GM12865 (cell line): Measurements from ENCODE around the gene EPHB2.

Experiments
- DNase-seq: peaks from one replicate; pipeline ENCODE4 v3.0.0; 2010; ENCODE audit warnings: low read depth
- H3K4me3 ChIP-seq: 2 replicates; pipeline ENCODE4 v1.5.1; 2011; ENCODE audit warnings: mild to moderate bottlenecking, low read depth, low read length, control low read depth
- TF ChIP-seq, protein P1 (sequence below): IDR thresholded peaks from 2 replicates; pipeline ENCODE4 v1.5.1; 2011; ENCODE audit warnings: low read length, control low read depth, low read depth, inconsistent platforms; ENCODE audit not compliant: insufficient read depth; ENCODE audit errors: missing control alignments

EPHB2 gene

GRCh38 chr1:22847249-22847648 lies 136.6 kb downstream of the EPHB2 start:
- TF ChIP-seq, protein P1, sequence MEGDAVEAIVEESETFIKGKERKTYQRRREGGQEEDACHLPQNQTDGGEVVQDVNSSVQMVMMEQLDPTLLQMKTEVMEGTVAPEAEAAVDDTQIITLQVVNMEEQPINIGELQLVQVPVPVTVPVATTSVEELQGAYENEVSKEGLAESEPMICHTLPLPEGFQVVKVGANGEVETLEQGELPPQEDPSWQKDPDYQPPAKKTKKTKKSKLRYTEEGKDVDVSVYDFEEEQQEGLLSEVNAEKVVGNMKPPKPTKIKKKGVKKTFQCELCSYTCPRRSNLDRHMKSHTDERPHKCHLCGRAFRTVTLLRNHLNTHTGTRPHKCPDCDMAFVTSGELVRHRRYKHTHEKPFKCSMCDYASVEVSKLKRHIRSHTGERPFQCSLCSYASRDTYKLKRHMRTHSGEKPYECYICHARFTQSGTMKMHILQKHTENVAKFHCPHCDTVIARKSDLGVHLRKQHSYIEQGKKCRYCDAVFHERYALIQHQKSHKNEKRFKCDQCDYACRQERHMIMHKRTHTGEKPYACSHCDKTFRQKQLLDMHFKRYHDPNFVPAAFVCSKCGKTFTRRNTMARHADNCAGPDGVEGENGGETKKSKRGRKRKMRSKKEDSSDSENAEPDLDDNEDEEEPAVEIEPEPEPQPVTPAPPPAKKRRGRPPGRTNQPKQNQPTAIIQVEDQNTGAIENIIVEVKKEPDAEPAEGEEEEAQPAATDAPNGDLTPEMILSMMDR, result no peak
- no peak overlapping the region for H3K4me3 ChIP-seq
- no peak for DNase-seq

DNA sequence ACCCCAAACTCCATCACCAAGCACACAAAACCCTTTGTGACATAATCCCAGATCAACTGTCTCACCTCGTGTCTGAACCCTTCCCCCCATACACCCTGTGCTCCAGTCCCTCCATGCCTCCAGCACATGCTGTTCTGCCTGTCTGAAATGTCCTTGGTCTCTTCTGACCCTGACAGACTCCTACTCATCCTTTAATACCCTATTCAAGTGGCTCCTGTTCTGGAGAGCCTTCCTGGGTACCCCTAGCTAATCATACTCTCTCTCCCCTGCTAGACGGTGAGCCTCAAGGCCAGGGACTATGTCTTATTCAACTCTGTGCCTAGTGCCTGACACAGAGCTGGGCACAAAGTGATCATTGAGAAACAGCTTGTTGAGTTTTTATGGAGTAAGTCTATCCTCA lies 137.1 kb downstream of the EPHB2 start:
- H3K4me3 ChIP-seq, result no peak overlapping the region
- TF ChIP-seq, protein P1, result no peak
- no peak for DNase-seq

DNA sequence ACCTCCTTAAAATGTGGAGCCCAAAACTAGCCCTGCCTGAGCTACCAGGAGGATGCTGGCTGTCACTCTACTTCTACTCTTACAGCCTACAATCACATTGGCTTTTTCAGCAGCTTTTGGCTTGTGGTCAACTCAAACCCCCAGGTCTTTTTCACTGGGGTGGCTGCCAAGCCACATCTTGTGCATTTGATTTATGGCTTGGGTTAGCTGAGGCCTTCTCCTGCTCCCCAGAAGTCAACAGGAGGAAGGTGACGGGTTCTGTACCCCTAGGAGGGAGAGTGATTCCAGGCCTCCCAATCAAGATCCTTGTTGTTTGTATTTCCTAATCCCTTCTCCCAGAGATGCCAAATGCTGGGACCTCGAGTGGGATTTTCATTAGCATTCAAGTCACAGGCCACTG lies 137.8 kb downstream of the EPHB2 start:
- DNase-seq, result peak; percentile 21
- H3K4me3 ChIP-seq, result no peak overlapping the region
- TF ChIP-seq, protein P1, result no peak

GRCh38 chr1:22849770-22850169 lies 139.1 kb downstream of the EPHB2 start:
- TF ChIP-seq, protein P1, result no peak
- DNase-seq, result no peak
- no peak overlapping the region for H3K4me3 ChIP-seq

DNA sequence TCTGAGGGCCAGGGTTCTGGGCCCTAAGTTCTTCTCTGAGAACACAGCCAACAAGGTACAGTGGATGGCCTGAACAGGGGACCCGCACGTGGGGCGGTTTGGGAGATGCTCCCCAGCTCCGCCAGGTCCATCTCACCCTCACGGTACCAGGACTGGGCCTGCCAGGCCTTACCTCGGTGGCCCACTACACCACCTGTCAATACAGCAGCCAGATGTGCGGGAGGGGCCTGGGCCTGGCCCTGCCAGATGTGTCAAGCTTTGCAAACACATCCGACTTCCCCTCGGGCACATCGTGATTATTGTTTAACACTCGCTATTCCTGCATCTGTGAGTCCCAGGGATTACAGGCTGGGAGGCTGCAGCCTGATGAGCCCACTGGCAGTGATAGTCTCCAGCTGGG lies 139.6 kb downstream of the EPHB2 start:
- no peak for DNase-seq
- TF ChIP-seq, protein P1, result no peak
- no peak overlapping the region for H3K4me3 ChIP-seq

- DNase-seq, result no peak
- no peak overlapping the region for H3K4me3 ChIP-seq
- TF ChIP-seq, protein P1, result no peak
Measured at GRCh38 chr1:22850681-22851080, 140.0 kb downstream of the EPHB2 start.

DNA sequence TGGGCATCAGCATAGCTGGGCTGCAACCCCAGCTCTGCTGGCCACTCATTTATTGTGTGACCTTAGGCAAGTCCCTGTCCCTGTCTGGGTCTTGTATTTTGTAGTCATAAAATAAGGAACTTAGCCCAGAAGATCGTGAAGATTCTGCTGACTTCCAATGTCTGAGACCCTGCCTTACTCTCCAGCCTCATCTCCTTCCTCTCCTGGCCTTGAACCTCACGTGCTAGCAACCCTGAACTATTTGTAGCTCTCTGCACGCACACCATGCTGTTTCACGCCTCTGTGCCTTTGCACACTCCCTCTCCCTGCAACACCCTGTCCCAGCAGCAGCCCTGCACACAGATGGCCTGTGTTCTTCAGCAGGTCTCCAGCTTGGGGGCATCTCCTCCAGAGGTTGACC lies 140.9 kb downstream of the EPHB2 start:
- no peak overlapping the region for H3K4me3 ChIP-seq
- DNase-seq, result no peak
- TF ChIP-seq, protein P1, result no peak
